ENCODE data around the gene LMX1B.

DNA sequence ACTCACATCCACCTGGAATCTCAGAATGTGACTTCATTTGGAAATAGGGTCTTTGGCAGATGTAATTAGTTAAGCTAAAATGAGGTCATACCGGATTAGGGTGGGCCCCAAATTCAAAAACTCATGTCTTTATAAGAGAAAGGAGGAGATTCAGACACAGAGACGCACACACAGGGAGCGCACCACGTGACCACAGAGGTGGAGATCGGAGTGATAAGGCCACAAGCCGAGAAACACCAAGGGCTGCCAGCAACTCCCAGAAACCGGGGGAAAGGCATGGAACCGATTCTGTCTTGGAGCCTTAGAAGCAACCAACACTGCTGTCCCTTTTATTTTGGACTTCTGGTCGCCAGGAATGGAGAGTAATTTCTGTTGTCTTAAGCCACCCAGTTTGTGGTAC, 31.8 kb upstream of the LMX1B start:
- TF ChIP-seq POLR2A (IDR thresholded peaks at IDR 0.05; ENCODE audit: low read length), result no peak
- TF ChIP-seq GATA1 (IDR thresholded peaks at IDR 0.05; ENCODE audit: low read depth, low read length), result no peak

All from erythroblast (primary cell).